Retina (tissue), 1 donor: ENCODE measurements around the gene FNIP1.
"Not testable (repeated sequence)": the region's sequence is repeated elsewhere in the genome, so short reads cannot be mapped to it uniquely, and the experiment has no call there.

Source experiments
- DNase-seq: peaks from one replicate; pipeline ENCODE4 v3.0.0-alpha.2; 2016

FNIP1 gene

DNA sequence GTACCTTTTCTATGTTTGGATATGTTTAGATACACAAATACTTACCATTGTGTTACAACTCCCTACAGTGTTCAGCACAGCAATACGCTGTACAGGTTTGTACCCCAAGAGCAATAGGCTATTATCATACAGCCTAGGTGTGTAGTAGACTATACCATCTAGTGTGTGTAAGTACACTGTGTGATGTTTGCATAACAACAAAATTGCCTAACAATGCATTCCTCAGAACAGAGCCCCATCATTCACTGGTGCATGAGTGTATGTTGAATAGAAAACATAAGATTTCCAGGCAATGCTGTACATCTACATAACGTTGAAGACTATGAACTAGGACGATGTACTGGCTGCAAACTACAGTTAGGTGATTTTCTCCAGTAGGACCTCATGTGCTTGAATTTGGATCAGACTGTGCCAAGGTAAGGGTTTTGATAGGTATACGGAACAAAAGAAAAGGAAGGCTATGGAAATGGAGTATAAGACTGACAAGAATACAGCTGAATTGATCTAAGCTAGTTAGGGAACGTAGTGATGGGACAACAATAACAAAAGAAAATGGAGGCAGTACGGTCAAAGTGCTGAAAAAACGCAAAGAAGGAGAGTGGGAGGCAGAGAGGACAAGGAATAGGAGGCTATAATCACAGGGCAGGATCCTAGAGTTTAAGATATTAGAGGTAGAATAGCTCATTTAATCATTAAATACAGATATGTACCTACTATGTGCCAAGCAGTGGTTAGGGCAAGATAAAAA lies 46.9 kb downstream of the FNIP1 start:
- DNase-seq, result no peak

GRCh38 chr5:131749138-131749537 lies 47.7 kb downstream of the FNIP1 start:
- no peak for DNase-seq

- DNase-seq, result no peak
Measured at GRCh38 chr5:131747180-131748105, 49.4 kb downstream of the FNIP1 start.

- DNase-seq, result no peak
Measured at GRCh38 chr5:131746423-131746822, 50.4 kb downstream of the FNIP1 start.

DNA sequence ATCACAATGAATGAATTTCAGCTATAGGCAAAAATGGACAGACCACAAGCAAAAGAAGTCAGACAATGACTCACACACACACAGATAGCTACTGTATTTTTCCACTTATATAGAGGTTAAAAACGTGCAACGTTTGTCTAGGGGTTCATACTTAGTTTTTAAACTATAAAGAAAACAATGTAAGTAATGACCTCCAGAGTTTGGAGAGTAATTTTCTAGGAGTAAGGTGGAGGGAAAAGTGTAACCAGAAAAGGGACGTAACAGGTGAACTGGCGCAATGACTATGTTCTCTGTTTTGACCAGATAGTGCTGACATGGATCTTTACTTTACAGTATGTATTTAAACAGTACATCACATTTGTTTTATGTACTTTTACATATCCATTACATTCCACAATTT lies 51.1 kb downstream of the FNIP1 start:
- DNase-seq, result no peak

DNA sequence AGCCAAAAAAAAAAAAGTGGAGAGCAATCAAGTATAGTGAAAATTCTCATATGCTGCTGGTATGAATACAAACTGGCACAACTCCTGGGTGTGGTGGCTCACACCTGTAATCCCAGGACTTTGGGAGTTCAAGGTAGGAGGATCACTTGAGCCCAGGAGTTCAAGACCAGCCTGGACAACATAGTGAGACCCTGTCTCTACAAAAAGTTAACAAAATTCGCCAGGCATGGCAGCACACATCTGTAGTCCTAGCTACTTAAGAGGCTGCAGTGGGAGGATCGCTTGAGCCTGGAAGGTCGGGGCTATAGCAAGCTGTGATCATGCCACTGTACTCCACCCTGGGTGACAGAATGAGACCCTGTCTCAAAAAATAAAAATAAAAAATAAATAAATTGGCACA lies 51.7 kb downstream of the FNIP1 start:
- DNase-seq, result no peak

DNA sequence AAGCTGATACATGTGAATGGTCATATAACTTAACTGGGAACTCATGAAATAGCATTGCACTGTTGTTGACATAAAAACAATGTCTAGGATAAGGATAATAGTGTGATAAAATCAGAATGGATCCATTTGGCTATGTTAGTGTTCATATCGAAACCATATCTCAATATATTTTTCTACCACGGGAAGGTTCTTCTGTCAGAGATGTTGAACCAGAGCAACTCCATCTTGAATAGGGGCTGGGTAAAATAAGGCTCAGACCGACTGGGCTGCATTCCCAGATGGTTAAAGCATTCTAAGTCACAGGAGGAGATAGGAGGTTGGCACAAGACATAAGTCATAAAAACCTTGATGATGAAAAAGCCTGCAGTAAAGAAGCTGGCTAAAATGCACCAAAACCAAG lies 56.3 kb downstream of the FNIP1 start:
- no peak for DNase-seq

- DNase-seq, result no peak
Measured at GRCh38 chr5:131735393-131735792, 61.4 kb downstream of the FNIP1 start.

GRCh38 chr5:131734939-131735338 lies 61.9 kb downstream of the FNIP1 start:
- DNase-seq, result not testable (repeated sequence)

GRCh38 chr5:131729292-131729691 lies 67.5 kb downstream of the FNIP1 start:
- DNase-seq, result not testable (repeated sequence)

GRCh38 chr5:131724089-131724488 lies 72.7 kb downstream of the FNIP1 start:
- not testable (repeated sequence) for DNase-seq

DNA sequence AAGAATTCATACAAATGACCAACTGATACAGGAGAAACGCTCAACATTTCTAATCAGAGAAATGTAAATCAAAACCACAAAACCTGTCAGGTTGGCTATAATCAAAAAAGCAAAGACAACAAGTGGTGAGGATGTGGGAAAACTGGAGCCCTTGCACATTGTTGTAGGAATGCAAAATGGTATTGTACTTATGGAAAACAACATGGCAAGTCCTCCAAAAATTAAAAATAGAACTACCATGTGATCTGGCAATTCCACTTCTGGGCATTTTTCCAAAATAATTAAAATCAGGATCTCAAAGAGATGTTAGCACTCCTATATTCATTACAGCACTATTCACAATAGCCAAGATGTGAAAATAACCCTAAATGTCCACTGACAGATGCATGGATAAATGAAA lies 76.1 kb downstream of the FNIP1 start:
- DNase-seq, result no peak

DNA sequence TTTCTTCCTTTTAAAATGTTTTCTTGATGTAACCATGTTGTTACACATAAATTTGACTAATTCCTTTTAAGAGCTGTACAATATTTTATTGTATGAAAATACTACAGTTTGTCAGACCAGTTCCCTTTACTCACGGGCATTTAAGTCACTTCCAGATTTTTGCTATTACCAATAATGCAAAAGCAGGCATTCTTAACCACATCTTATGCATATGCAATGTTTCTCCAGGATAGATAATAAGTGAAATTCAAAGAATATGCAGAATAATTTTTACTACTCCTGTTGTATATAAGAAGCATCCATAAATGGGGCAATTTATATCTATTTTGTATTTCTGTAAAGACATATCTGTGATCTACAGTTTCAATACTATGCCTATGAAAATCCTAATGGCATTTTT lies 77.3 kb downstream of the FNIP1 start:
- no peak for DNase-seq

DNA sequence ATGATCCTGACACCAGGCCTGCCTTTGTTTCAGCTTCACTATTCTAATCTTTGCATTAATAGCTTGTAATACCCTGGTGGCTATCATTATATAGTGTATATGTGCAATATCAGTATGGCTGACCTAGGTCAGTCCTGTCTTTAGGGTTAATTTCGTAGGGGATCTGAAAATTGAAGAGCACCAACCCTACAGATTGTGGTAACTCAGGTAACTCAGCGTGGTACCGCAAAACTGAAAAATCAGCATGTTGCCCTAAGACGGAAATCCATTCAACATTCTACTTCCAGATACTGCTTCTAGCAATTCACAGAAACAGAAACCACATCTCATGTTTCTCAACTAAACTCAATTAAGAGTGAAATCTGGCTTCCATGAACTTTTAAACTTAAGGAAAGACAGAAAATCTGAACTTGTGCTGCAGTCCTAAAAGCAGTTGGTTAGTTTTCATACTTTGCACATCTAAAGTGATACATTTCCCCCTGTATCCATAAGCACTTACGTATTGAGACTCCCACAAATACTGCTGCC lies 78.3 kb downstream of the FNIP1 start:
- DNase-seq, result no peak

DNA sequence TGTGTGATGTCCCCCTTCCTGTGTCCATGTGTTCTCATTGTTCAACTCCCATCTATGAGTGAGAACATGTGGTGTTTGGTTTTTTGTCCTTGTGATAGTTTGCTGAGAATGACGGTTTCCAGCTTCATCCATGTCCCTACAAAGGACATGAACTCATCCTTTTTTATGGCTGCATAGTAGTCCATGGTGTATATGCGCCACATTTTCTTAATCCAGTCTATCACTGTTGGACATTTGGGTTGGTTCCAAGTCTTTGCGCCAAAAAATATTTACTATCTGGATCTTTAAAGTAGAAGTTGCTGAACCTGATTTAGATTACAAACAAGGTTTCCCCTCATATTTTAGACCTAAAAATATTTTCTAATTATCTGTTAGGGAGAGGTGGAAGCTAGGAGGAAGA lies 79.7 kb downstream of the FNIP1 start:
- not testable (repeated sequence) for DNase-seq

DNA sequence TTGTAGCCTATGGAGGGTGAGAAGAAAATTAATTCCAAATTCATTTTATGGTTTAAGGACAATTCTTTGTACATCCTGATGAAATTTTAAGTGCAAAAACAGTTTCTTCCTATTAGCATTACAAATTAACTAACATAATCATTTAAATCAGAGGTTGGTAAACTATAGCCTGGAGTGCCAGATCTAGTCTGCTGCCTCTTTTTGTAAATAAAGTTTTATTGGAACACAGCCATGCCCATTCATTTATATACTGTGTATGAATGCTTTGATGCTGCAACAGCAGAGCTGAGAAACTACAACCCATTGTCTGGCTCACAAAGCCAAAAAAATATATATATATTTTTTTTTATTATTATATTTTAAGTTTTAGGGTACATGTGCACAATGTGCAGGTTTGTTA lies 80.2 kb downstream of the FNIP1 start:
- DNase-seq, result no peak

GRCh38 chr5:131710391-131710790 lies 86.4 kb downstream of the FNIP1 start:
- DNase-seq, result no peak

DNA sequence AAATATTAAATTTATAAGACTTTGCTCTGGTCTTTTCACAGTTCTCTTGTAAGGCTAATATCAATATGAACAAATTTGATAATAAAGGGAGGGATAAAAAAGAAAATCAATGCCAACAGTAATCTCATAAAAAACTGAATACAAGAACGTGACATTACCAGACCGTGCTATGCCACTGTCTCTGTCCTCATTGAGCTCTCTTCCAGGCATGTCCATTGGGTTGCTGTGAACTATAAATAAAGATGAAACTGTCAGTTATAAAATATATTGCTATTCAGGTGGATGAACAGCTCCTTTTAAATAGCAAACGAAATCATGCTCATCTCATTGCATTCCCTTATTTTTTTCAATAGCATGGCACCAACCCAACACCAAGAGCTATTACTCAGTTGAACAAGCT lies 87.8 kb downstream of the FNIP1 start:
- no peak for DNase-seq

- no peak for DNase-seq
Measured at GRCh38 chr5:131706281-131706680, 90.5 kb downstream of the FNIP1 start.

DNA sequence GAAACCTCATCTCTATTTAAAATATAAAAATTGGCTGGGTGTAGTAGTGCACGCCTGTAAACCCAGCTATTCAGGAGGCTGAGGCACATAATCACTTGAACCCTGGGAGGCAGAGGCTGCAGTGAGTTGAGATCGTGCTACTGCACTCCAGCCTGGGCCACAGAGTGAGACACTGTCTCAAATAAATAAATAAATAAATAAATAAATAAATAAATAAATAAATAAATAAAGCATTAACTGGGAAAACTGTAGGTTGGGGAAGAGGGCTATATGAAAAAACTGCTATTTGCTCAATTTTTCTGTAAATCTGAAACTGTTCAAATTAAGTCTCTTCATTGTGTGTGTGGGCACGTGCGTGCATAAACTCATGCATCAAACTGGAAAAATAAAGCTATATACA lies 101.9 kb downstream of the FNIP1 start:
- DNase-seq, result no peak

GRCh38 chr5:131693894-131694293 lies 102.9 kb downstream of the FNIP1 start:
- no peak for DNase-seq

DNA sequence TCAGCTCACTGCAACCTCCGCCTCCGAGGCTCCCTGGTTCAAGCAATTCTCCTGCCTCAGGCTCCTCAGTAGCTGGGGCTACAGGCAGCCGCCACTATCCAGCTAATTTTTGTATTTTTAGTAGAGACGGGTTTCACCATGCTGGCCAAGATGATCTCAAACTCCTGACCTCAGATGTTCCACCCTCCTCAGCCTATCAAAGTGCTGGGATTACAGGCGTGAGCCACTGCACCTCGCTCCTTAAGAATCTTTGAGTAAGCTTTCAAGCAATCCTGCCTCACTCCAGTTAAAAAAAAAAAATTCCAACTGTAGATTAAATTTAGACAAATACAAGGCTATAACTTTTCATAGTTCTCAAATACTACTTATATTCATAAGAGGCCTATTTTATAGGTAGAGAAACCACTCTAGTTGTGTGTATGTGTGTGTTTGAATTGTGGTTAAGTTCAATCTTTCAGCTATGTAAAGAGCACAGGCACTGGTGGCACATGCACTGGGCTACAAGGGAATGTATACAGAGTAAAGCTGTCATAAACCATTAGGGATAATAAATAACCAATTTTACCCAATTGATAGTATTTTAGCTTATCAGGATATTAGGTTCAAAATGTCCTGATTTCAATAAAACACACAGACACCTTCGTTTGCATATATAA lies 111.2 kb downstream of the FNIP1 start:
- no peak for DNase-seq

GRCh38 chr5:131684595-131684994 lies 112.2 kb downstream of the FNIP1 start:
- DNase-seq, result no peak
